Lower leg skin (tissue), 3 donors: Measurements from ENCODE around the gene CCDC117.

ENCODE experiments used
- POLR2A ChIP-seq, 2 donors: fragments of 450-650 bp; IDR thresholded peaks; one replicate each; pipeline ENCODE4 v1.6.1; 2016 to 2017; ENCODE audit warnings: antibody characterized with exemption in 2 of 2, mild to moderate bottlenecking in 1 of 2, moderate library complexity in 1 of 2
- TF ChIP-seq, protein P1 (sequence below), 3 donors: fragments of 450-650 bp; IDR thresholded peaks; one replicate each; pipeline ENCODE4 v1.5.1; 2016; ENCODE audit warnings: antibody characterized with exemption in 3 of 3, mild to moderate bottlenecking in 3 of 3, moderate library complexity in 2 of 3

GRCh38 chr22:28737701-28738100, 34.8 kb upstream of the CCDC117 start:
- TF ChIP-seq, protein P1, sequence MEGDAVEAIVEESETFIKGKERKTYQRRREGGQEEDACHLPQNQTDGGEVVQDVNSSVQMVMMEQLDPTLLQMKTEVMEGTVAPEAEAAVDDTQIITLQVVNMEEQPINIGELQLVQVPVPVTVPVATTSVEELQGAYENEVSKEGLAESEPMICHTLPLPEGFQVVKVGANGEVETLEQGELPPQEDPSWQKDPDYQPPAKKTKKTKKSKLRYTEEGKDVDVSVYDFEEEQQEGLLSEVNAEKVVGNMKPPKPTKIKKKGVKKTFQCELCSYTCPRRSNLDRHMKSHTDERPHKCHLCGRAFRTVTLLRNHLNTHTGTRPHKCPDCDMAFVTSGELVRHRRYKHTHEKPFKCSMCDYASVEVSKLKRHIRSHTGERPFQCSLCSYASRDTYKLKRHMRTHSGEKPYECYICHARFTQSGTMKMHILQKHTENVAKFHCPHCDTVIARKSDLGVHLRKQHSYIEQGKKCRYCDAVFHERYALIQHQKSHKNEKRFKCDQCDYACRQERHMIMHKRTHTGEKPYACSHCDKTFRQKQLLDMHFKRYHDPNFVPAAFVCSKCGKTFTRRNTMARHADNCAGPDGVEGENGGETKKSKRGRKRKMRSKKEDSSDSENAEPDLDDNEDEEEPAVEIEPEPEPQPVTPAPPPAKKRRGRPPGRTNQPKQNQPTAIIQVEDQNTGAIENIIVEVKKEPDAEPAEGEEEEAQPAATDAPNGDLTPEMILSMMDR (IDR thresholded peaks at IDR 0.05): no peak
- no peak for TF ChIP-seq POLR2A (IDR thresholded peaks at IDR 0.05)
